K562 (cell line): ENCODE results near the gene SLC4A1. TPM values are rescaled to one million over a fixed set of nuclear protein-coding genes. Genes with fewer than 3 reads are reported as not detected.

Experiments used
- ARID4B ChIP-seq: sonication (generic); formaldehyde crosslinking; IDR thresholded peaks from 2 replicates; pipeline ENCODE4 v1.8.0; 2022; ENCODE audit warnings: mild to moderate bottlenecking, missing genetic modification reagents
- BCOR ChIP-seq: fragments of 450-650 bp; IDR thresholded peaks from 2 replicates; pipeline ENCODE4 v1.6.1; 2016
- BDP1 ChIP-seq: IDR thresholded peaks from 3 replicates; pipeline ENCODE4 v1.6.1; 2011; ENCODE audit not compliant: insufficient read length, insufficient read depth
- CREM ChIP-seq: IDR thresholded peaks from 2 replicates; pipeline ENCODE4 v1.6.1; 2014; ENCODE audit warnings: antibody characterized with exemption, low read depth
- HDAC2 ChIP-seq: fragments of 450-650 bp; IDR thresholded peaks from 2 replicates; pipeline ENCODE4 v1.6.1; 2016; ENCODE audit warnings: mild to moderate bottlenecking
- MXI1 ChIP-seq: IDR thresholded peaks from 2 replicates; pipeline ENCODE4 v1.6.1; 2011; ENCODE audit warnings: low read depth, mild to moderate bottlenecking, improper control_type of control experiment, low read length
- RBM25 ChIP-seq: fragments of 200-400 bp; formaldehyde crosslinking; IDR thresholded peaks from 2 replicates; pipeline ENCODE4 v1.6.1; 2018; ENCODE audit warnings: low read length, low read depth, moderate library complexity; ENCODE audit not compliant: severe bottlenecking
- polyA plus RNA-seq, 8 experiments: library from polyadenylated mRNA; depleted of rRNA in 4 of 8; stranded (reverse) in 5 of 8; unstranded in 3 of 8; fragments of >200 nt; fragmentation: Nextera tagmentation in 2 of 8; fragmentation: Illumina TruSeq in 1 of 8; extraction: Ambion mirVana in 2 of 8; extraction: Trizol in 1 of 8; gene quantifications; 2 replicates each; pipeline versions ENCODE4 v1.2.1 to v1.2.3, GENCODE V29; 2011 to 2014; ENCODE audit warnings: inconsistent platforms in 1 of 8, missing spikeins in 1 of 8
- total RNA-seq, 7 experiments: library from RNA; depleted of rRNA in 6 of 7; stranded (reverse); fragments of >200 nt in 6 of 7; fragmentation: Illumina TruSeq in 2 of 7; extraction: Trizol in 2 of 7; gene quantifications; 2 replicates each; pipeline versions ENCODE4 v1.2.1 to v1.2.3, GENCODE V29; 2011 to 2021; ENCODE audit warnings: low replicate concordance in 1 of 7
- TF ChIP-seq, protein P1 (sequence below): sonication (generic); formaldehyde crosslinking; IDR thresholded peaks from 2 replicates; pipeline ENCODE4 v1.8.1; 2022; ENCODE audit warnings: missing genetic modification reagents
- TF ChIP-seq, protein P2 (sequence below): sonication (generic); formaldehyde crosslinking; IDR thresholded peaks from 2 replicates; pipeline ENCODE4 v1.8.0; 2022; ENCODE audit warnings: missing genetic modification reagents, mild to moderate bottlenecking, moderate library complexity, borderline replicate concordance
- TF ChIP-seq, protein P3 (sequence below), 3 experiments: fragments of 200-800 bp in 1 of 3; sonication (Bioruptor generic) in 1 of 3; sonication (generic) in 1 of 3; formaldehyde crosslinking in 1 of 3; IDR thresholded peaks; 2 replicates each; pipeline versions ENCODE4 v1.6.1 to v1.8.0; 2016 to 2022; ENCODE audit warnings: mild to moderate bottlenecking in 2 of 3, missing compliant biosample characterization in 2 of 3, missing genetic modification characterization in 2 of 3, missing genetic modification reagents in 1 of 3

SLC4A1 gene
- total and polyA plus RNA-seq, 9 of the 15 experiments (the other 6 are each of a cell fraction or from before 2014, with no cell fraction given), result 0.14 to 1.00 (median 0.53) TPM

DNA sequence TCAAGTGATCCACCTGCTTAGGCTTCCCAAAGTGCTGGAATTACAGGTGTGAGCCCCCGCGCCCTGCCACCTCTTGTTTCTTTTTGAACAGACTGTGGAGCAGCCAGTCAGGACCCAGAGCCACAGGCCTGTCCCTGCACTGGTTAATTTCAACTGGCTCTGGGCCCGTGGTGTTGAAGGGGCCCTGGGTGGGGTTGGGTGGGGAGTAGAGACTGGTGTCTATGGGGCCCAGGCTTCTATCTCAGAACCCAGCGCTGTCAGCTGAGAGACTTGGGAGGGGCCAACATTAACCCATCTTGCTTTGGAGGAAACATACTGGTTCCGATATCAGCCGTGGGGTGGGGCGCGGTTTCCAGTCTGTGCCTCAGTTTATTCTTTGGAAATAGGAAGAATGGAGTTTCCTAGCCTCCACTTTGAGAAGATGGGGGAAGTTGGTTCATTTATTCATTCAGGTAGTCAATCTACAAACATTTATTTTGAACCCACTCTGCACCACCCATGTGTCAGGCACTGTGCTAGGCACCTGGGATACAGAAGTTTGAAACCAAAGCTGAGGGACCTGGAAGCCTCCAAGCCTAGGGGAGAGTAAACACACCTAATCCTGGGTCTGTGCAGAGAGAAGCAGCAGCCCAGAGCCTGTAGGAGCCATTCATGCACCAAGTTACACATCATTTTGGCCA lies 15.5 kb upstream of the SLC4A1 start (continued):
- TF ChIP-seq MXI1 (no peak), BDP1 (no peak), ARID4B (CRISPR knock-in tag) (0 out of 2 replicates have a peak, but pooled peaks have one; percentile 17), CREM (no peak), RBM25 (peak; percentile 67), HDAC2 (0 out of 2 replicates have a peak, but pooled peaks have one; percentile 22), BCOR (peak; percentile 75)
- TF ChIP-seq, protein P1, sequence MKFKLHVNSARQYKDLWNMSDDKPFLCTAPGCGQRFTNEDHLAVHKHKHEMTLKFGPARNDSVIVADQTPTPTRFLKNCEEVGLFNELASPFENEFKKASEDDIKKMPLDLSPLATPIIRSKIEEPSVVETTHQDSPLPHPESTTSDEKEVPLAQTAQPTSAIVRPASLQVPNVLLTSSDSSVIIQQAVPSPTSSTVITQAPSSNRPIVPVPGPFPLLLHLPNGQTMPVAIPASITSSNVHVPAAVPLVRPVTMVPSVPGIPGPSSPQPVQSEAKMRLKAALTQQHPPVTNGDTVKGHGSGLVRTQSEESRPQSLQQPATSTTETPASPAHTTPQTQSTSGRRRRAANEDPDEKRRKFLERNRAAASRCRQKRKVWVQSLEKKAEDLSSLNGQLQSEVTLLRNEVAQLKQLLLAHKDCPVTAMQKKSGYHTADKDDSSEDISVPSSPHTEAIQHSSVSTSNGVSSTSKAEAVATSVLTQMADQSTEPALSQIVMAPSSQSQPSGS, result no peak
- TF ChIP-seq, protein P2, sequence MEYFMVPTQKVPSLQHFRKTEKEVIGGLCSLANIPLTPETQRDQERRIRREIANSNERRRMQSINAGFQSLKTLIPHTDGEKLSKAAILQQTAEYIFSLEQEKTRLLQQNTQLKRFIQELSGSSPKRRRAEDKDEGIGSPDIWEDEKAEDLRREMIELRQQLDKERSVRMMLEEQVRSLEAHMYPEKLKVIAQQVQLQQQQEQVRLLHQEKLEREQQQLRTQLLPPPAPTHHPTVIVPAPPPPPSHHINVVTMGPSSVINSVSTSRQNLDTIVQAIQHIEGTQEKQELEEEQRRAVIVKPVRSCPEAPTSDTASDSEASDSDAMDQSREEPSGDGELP (CRISPR knock-in tag), result peak; percentile 66; the same call in 1 of the 2 replicates
- TF ChIP-seq, protein P3, sequence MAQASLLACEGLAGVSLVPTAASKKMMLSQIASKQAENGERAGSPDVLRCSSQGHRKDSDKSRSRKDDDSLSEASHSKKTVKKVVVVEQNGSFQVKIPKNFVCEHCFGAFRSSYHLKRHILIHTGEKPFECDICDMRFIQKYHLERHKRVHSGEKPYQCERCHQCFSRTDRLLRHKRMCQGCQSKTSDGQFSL (CRISPR knock-in tag; IDR thresholded peaks at IDR 0.05), result no peak
- TF ChIP-seq, protein P3 (tag; IDR thresholded peaks at IDR 0.05), result no peak
